GM08714 (cell line): Measurements from ENCODE around the gene SERPINF2.
"Not testable (repeated sequence)": the region's sequence is repeated elsewhere in the genome, so short reads cannot be mapped to it uniquely, and the experiment has no call there.

Experiments used
- H3K4me3 ChIP-seq: fragments of 200-500 bp; sonication (Bioruptor generic); 2 replicates; pipeline ENCODE4 v1.5.1; 2014; ENCODE audit warnings: mild to moderate bottlenecking, low read length, inconsistent platforms
- ZNF274 ChIP-seq: IDR thresholded peaks from 2 replicates; pipeline ENCODE4 v1.6.1; 2012; ENCODE audit warnings: mild to moderate bottlenecking, low read depth, low read length

Gene SERPINF2

DNA sequence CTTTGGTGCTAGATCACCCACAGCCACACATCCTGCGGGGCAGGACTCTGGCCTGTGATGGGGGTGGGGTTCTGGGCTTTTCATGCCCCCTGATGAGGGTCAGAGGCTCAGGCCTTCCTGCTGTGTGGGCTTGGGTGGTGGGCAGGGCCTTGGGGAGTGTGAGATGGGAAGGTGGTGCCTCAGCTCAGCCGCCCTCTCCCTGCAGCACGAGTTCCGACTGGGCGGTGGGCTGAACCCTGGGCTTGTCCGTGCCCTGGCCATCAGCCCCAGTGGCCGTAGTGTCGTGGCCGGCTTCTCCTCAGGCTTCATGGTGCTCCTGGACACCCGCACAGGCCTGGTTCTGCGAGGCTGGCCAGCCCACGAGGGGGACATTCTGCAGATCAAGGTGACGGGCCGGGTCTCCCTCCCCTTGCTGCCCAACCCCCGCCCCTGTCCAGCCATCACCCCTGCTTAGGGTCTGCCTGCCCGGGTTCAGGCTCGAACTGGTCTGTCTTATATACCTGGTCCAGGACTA, 6.8 kb upstream of the SERPINF2 start:
- TF ChIP-seq ZNF274 = no peak
- no peak overlapping the region for H3K4me3 ChIP-seq

DNA sequence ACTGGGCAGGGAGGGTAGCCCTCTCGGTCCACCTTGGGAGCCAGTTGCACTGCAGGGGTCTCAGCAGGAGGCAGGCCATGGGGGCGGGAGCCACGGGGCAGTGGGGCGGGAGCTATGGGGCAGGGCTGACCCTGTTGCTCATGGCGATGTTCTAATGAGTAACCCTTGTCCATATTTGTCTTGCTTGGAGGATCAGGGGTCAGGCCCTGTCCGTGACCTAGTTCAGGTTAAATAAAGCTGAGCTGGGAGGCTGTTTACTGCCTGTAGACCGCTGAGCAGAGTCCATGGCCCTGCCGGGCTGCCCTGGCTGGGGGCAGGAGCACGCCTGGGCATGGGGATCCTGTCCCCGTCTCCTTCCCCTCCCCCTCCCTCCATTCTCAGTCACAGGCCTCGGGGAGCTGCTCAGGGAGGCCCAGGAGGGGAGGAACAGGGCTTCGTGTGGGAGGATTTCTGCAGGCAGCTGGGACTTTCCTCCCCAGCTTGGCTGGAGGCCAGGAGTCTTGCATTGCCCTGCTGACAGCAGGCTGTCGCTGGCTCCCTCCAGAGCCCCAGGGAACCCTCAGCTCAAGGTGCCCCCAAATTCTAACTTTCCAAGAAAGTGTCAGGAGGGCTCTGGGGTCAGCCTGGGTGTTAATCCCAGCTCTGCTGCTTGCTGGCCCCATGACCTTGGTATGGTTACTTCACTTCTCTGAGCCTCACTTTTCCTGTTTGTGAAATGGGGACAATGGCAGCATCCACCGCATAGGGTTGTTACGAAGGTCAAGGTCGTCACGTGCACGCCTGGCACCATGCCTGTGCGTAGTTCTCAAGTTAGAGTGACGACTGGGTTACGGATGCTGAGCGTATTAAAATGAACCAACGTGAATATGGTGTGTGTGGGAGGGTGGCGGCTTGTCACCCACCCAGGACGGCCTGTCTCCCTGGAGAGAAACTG, 6.1 kb upstream of the SERPINF2 start:
- TF ChIP-seq ZNF274 = no peak
- H3K4me3 ChIP-seq = no peak overlapping the region

DNA sequence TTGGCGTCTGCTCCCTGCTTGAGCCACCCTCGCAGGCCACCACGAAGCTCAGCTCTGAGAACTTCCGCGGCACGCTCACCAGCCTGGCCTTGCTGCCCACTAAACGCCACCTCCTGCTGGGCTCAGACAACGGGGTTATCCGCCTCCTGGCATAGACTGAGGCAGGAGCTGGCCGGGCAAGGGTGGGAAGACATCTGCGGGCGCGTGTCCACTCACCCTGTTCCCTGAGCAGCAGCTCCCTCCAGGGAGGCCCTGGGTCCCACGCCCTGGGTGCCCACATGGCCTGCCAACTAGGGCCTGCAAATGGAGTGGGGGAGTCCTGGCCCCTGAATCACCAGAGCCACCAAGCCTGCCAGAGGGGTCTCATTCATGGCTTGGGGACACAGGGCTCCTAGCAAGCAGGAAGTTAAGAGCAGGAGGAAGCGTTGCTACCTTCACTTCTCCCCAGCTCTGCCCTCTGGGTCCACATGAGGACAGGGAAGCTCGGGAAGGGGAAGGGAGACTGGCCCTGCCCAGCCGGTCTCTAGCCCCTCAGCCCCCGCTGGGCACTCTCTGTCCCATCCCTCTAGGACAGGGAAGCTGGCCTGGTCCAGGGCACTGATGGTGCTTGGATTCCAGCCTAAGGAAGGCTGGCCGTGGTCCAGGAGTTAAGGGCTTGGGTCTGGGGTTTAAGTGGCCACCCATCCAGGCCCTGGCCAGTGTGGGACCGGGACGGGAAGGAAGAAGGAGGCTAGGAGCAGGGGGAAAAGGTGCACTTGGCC, 5.0 kb upstream of the SERPINF2 start:
- no peak for TF ChIP-seq ZNF274
- H3K4me3 ChIP-seq = no peak overlapping the region

DNA sequence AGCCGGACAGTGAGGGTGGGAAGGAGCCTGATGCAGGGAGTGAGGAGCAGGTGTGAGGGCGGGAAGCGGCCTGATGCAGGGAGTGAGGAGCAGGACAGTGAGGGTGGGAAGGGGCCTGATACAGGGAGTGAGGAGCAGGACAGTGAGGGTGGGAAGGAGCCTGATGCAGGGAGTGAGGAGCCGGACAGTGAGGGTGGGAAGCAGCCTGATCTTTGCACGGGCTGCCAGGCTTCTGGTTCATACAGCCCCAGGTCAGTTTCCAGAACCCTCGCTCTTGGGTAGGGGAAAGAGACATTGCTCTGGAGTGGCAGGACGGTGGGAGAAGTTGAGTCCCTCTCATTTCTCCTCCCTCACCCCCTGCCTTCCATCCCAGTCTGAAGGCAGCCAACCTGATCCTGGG, 772 bp upstream of the SERPINF2 start:
- not testable (repeated sequence) for H3K4me3 ChIP-seq

DNA sequence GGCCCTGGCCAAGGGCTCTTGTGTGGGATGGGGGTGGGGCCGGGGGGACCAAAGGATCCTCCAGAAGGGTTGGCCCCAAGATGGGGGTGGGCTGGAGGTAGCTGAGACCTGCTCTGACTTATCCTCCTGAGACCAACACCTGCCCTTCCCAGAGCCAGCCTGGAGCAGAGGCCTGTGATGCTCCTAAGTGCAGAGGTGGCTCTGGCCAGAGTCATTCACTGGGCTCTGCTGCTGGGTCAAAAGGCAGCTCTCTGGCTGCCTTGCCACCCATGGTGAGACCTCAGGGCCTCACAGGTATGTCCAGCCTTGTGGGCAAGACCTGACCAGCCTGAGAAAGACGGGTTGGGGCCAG, 393 bp downstream of the SERPINF2 start:
- no peak for TF ChIP-seq ZNF274
- H3K4me3 ChIP-seq = no peak overlapping the region

DNA sequence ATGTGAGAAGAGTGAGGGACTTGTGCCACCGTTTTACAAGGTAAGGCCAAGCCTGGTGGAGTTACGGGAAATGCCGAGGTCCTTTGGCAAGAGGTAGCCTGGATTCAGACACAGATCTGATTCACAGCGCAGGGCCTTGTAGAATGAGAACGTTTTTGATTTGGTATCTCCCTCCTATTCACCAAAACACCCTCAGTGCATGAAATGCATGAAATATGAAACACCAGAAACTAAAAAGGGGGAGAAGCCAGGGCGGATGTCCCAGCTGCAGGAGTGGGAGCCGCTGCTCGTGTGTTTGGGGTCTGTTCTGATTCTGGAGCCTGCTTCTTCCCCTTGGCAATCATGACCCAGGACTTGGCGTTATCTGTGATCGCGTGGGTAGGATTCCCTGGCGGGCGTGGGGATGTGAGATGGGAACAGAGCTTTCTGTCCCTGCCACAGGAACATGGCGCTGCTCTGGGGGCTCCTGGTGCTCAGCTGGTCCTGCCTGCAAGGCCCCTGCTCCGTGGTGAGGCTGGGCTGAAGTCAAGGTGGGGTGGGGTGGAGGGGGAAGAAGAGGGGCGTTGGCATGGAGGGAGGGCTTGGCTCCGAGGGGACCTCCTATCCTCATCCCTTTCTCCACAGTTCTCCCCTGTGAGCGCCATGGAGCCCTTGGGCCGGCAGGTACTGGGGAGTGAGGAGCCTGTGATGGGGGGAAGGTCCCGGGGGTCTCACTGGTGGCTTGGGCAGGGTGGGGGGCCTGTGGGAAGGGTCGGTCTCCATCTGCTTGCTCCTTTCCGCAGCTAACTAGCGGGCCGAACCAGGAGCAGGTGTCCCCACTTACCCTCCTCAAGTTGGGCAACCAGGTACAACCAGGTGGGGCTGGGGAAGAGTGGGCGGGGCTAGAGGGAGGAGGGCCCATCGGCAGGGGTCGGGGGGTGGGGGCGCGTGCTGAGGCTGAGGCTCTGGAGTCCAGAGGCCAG, 2.2 kb downstream of the SERPINF2 start:
- TF ChIP-seq ZNF274 = no peak
- no peak overlapping the region for H3K4me3 ChIP-seq

DNA sequence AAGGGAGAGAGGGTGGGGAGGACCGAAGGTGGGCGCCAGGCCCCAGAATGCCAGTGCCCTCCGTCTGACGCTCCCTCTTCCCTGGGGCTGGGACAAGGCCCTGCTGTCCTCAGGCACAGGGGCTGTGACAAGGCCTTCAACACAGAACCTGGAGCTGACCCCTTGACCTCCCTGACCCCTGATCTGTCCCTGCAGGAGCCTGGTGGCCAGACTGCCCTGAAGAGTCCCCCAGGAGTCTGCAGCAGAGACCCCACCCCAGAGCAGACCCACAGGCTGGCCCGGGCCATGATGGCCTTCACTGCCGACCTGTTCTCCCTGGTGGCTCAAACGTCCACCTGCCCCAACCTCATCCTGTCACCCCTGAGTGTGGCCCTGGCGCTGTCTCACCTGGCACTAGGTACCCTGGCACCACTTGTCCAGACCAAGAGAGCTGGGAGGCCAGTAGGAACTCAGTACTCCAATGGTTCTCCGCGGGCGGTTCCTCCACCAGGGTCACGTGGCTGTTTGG, 2.9 kb downstream of the SERPINF2 start:
- no peak for TF ChIP-seq ZNF274
- H3K4me3 ChIP-seq = no peak overlapping the region

DNA sequence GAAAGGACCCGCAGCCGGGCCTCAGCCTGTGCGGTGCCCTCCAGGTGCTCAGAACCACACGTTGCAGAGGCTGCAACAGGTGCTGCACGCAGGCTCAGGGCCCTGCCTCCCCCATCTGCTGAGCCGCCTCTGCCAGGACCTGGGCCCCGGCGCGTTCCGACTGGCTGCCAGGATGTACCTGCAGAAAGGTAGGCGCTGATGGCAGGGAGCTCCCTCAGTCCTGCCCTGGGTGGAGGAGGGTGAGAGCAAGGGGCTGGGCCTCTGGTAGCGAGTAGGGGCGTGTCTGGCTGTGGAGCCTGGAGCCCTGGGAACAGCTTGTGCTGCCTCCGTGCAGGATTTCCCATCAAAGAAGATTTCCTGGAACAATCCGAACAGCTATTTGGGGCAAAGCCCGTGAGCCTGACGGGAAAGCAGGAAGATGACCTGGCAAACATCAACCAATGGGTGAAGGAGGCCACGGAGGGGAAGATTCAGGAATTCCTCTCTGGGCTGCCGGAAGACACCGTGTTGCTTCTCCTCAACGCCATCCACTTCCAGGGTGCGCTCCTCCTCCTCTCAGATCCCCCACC, 4.4 kb downstream of the SERPINF2 start:
- TF ChIP-seq ZNF274 = no peak
- no peak overlapping the region for H3K4me3 ChIP-seq

DNA sequence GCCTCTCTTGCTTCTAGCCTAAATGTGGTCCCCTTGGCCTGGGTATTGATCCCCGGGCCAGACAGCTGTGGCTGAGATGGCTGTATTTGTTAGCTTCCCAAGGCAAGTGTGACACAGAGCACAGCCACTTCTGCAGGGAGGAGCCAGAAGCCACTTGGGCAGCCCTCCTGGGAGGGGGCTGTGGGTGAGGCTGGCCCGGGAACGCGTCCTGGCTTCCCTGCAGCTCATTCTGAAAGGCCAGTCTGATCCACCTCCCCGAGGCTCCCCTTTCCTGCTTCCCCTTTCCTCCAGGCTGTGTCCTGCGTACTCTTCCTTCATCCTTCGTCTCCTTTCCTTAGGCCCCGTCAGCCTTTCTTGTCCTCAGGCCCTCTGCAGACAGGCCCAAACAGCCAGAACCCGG, 8.0 kb downstream of the SERPINF2 start:
- no peak overlapping the region for H3K4me3 ChIP-seq
- TF ChIP-seq ZNF274 = no peak

DNA sequence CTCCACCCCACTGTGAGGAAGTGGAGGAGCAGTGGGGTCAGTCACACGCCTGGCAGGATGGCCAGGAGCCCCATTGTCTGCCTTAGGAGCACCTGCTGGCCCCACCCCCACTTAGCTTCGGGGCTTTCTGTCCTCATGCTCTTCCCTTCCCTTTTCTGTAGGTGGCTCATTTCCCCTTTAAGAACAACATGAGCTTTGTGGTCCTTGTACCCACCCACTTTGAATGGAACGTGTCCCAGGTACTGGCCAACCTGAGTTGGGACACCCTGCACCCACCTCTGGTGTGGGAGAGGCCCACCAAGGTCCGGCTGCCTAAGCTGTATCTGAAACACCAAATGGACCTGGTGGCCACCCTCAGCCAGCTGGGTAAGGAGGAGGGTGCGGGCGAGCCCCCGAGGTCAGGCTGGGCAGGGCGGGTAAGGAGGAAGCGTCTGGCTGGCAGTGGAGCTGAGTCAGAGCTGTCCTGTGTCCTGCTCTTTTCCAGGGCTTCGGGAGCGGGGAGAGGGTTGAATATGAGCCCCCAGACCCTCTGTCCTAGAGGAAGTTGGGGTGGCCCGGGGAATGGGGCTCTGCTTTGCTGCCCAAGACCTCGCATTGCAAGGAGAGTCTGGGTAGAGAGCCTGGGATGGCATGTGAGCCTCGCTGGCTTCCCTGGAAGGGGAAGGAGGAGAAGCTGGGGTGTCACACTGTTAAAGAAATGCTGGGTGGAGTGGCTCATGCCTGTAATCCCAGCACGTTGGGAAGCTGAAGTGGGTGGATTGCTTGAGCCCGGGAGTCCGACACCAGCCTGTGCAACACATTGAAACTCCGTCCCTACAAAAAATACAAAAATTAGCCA, 10.0 kb downstream of the SERPINF2 start:
- no peak for TF ChIP-seq ZNF274
- H3K4me3 ChIP-seq = no peak overlapping the region

DNA sequence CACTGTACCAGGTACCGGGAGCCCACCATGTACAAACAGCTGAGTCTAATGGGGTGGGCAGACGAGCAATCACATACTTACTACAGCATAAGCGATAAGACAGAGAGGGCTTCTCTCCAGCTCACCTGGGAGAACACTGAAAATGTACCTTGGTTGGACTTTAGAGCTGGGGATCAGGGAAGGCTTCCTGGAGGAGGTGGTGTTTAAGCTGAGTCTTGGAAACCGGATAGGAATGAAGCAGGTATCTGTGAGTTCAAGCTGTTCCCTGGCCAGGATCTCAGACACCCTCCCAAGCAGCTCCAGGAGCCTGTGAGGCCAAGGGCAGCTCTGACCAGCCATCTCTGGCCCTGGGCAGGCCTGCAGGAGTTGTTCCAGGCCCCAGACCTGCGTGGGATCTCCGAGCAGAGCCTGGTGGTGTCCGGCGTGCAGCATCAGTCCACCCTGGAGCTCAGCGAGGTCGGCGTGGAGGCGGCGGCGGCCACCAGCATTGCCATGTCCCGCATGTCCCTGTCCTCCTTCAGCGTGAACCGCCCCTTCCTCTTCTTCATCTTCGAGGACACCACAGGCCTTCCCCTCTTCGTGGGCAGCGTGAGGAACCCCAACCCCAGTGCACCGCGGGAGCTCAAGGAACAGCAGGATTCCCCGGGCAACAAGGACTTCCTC, 11.2 kb downstream of the SERPINF2 start:
- TF ChIP-seq ZNF274 = no peak

DNA sequence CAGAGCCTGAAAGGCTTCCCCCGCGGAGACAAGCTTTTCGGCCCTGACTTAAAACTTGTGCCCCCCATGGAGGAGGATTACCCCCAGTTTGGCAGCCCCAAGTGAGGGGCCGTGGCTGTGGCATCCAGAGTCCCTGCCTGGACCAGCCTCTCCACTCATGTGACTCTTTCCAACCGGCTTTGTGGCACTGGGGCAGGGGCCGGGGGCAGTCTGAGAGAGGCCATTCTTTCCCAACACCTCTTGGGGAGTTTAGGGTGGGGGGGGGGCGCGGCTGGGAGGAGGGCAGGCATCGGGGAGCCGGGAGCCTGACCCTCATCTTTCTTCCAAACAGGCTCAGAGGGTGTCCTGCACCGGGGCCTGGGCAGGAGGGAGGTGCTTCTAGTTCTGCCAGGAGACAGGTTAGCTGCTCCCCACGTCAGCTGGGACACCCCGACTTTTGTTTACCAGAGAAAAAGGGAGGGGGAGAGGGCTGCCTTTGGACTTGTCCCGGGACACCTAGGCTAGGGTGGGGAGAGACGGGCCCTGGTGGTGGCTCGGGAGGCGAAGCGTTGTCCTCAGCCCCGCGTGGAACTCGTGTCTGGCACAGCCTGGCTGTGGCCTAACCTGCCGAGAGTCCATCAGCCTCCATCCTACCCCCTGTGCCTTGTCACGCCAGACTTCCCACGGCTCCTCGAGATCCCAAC, 11.9 kb downstream of the SERPINF2 start:
- H3K4me3 ChIP-seq = no peak overlapping the region
- TF ChIP-seq ZNF274 = no peak

More for the DNA sequence above, 11.2 kb downstream of the SERPINF2 start:
- H3K4me3 ChIP-seq = no peak overlapping the region
